T-helper 2 cell treated with Interferon-gamma antibody and Interleukin-4, amounts not matched to agents 5 μg/mL and 100 μg/mL, for 36 hours (primary cell): Measurements from ENCODE around the gene KCNQ1.

ENCODE experiments used
- DNase-seq: peaks from one replicate; pipeline ENCODE4 v3.0.0; 2021; ENCODE audit warnings: low spot score
- H3K27ac Mint-ChIP-seq: one replicate; pipeline ENCODE4 v1.8.0; 2021; ENCODE audit warnings: mild to moderate bottlenecking, mixed read lengths
- H3K27me3 Mint-ChIP-seq: one replicate; pipeline ENCODE4 v1.8.0; 2021; ENCODE audit warnings: low read depth, mixed read lengths
- H3K36me3 Mint-ChIP-seq: one replicate; pipeline ENCODE4 v1.8.0; 2021; ENCODE audit warnings: low read depth, mixed read lengths
- H3K4me1 Mint-ChIP-seq: one replicate; pipeline ENCODE4 v1.8.0; 2021; ENCODE audit warnings: low read depth, mixed read lengths
- H3K4me3 Mint-ChIP-seq: one replicate; pipeline ENCODE4 v1.8.0; 2022; ENCODE audit warnings: mild to moderate bottlenecking, moderate library complexity, mixed read lengths
- H3K9me3 Mint-ChIP-seq: one replicate; pipeline ENCODE4 v1.8.0; 2021; ENCODE audit warnings: mixed read lengths

KCNQ1 gene

DNA sequence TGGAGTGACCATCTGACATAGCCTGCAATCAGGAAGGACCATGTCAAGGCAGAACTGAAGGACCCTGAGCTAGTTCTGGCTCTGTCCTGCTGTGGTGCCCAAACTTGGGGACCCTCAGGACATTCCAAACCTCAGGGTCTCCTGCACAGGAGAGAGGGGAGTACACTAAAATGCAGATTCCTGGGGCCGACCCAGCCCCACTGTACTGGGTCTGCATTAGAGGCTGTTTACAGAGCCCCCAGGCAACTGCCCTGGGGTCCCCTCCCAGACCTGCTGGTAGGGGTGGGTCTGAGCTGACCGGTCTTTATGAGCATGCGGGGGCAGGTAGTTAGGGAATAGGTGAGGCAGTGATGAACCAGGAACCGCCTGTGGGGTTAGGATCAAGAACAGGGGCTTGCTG is 7.3 kb upstream of the KCNQ1 start:
- Mint-ChIP-seq H3K27me3 (peaks cover 8% of the 10 kb centered on the region), H3K4me1 (no peaks in the 10 kb centered on the region), H3K4me3 (no peak overlapping the region), H3K27ac (no peak overlapping the region), H3K36me3 (no peaks in the 10 kb centered on the region), H3K9me3 (no peaks in the 10 kb centered on the region)
- DNase-seq: no peak

DNA sequence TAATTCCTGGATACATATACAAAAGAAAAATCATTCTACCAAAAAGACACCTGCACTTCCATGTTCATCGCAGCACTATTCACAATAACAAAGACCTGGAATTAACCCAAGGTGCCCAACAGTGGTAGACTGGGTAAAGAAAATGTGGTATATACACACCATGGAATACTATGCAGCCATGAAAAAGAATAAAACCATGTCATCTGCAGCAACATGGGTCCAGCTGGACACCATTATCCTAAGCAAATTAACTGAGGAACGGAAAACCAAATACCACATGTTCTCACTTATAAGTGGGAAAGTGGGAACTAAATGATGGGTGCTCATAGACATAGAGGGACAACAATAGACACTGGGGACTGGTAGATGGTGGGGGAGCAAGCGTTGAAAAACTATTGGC is 5.0 kb upstream of the KCNQ1 start:
- Mint-ChIP-seq H3K27ac (no peak overlapping the region), H3K4me3 (no peak overlapping the region), H3K9me3 (no peaks in the 10 kb centered on the region), H3K27me3 (peaks cover 17% of the 10 kb centered on the region), H3K4me1 (peaks cover 1% of the 10 kb centered on the region), H3K36me3 (no peaks in the 10 kb centered on the region)
- DNase-seq: no peak

DNA sequence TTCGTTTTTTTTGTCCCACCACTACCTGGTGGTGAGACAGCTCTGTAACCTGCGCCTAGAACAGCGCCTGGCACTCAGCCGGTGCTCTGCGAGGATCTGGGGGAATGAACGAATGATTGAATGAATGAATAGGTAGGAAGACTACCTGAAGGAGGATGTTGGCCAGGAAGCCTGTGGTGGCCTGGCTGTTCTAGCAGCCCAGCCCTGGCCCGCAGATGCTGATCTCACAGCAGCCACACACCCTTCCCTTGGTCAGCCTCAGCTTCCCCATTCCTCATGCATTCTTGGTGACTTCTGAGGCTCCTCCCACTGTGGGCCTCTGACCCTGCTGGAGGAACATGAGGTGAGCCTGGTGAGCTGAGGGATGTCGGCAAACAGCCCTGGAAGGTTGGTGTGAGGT is 4.2 kb upstream of the KCNQ1 start:
- Mint-ChIP-seq H3K4me1 (peaks cover 4% of the 10 kb centered on the region), H3K9me3 (no peaks in the 10 kb centered on the region), H3K27me3 (peaks cover 22% of the 10 kb centered on the region), H3K36me3 (no peaks in the 10 kb centered on the region), H3K27ac (no peak overlapping the region), H3K4me3 (no peak overlapping the region)
- no peak for DNase-seq

DNA sequence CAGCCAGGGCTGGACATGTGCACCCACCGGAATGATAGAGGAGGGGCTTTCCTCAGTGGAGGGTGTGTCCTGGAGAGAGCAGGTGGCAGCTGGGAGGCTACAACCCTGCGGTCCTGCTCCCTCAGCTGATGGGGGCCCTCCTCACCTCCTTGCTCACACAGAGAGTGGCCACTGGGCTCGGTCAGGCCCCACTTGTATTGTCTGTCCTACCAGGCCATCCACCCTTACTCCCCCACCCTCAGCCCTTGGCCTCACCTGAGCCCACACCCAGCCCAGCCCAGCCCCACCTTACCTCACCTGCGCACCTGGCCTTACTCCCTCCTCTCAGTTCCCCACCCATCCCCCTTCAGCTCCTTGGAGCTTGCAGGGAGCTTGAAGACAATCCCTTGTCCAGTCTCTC is 3.6 kb upstream of the KCNQ1 start:
- H3K9me3 Mint-ChIP-seq: no peaks in the 10 kb centered on the region

DNA sequence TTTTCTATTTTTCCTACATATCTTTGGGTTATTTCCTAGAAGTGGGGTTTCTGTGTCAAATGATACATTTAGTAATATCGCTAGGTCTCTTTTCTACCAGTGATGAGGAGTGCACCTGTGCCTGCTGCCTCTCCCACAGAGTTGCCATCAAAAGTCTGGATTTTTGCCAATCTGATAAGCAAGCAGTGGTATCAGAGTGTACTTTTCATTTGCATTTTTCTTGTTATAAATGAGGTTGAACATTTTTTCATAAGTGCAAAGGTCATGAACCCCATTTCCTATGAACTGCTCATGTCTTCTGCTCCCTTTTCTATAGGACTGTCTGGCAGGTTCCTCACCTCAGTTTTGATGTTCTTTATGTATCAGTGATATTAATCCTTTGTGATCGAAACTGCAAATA is 2.2 kb upstream of the KCNQ1 start:
- DNase-seq: no peak
- Mint-ChIP-seq H3K9me3 (no peaks in the 10 kb centered on the region), H3K4me3 (no peak overlapping the region), H3K36me3 (no peaks in the 10 kb centered on the region), H3K27ac (no peak overlapping the region), H3K4me1 (peaks cover 12% of the 10 kb centered on the region), H3K27me3 (peaks cover 21% of the 10 kb centered on the region)

More for the DNA sequence above, 3.6 kb upstream of the KCNQ1 start:
- DNase-seq: no peak
- Mint-ChIP-seq H3K27ac (no peak overlapping the region), H3K4me3 (no peak overlapping the region), H3K36me3 (no peaks in the 10 kb centered on the region), H3K27me3 (peaks cover 22% of the 10 kb centered on the region), H3K4me1 (peaks cover 4% of the 10 kb centered on the region)

DNA sequence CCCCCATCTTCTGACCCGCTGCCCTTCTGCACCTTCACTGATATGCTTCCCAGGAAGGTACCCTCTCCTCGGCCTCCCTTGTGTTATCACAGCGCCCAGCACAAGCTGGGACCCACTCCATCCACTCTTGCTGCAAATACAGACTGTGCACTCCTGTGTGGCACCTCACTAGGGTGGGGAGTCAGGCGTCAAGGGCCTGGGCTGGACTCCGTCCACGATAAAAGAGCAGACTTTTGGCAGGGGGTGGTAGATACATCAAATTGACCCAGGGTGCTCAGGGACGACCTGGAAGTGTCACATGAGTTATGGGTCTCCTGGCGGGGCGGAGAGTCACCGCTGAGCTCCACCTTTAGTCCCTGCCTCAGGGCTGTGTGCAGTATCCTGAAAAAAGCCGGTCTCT is 1.4 kb upstream of the KCNQ1 start:
- peak overlapping the region; percentile 11 for H3K4me3 Mint-ChIP-seq
- no peak for DNase-seq
- peaks cover 17% of the 10 kb centered on the region for H3K27me3 Mint-ChIP-seq
- peaks cover 12% of the 10 kb centered on the region for H3K4me1 Mint-ChIP-seq
- no peaks in the 10 kb centered on the region for H3K9me3 Mint-ChIP-seq
- H3K27ac Mint-ChIP-seq: no peak overlapping the region
- H3K36me3 Mint-ChIP-seq: no peaks in the 10 kb centered on the region

DNA sequence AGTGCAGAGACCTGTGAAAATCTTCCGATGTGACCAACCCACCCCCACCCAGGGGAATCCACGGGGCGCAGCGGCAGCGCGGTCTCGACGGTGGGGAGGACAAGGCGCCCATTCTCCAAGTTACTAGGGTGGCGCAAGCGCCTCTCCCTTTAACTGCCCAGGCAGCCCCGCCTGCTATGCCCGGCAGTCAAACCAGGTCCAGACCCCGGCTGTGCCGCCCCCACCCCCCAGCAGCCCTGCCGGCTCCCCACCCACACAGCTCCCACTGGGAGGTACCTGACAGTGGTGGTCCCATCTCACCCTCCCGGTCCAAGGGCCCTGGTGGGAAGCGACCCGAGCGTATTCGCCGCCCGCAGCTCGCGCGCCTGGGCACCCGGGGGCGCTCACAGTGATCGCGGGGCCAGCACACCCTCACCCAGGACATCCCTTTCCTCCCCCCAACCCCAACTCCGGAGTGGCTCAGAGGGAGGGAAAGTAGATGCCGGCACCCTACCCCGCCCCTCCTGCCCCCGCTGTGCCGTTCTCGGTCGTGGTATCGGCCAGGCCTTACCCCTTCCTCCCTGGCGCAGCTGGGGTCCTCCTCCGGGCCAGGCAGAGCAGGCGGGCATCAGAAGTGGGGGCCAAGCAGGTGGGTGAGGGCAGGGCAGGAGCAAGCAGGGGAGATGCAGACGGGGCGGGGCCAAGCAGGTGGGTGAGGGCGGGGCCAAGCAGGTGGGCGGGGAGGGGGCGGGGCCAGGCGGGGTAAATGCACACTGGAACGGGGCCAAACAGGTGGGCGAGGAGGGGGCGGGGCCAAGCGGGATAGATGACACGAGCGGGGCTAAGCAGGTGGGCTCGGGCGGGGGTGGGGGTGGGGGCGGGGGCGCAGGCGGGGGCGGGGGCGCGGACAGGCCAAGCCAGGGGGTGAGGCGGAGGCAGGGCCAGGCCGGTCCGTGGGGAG is 657 bp upstream of the KCNQ1 start, which contains the start of gene TRPM5:
Gene TRPM5 (minus strand): TSS at position 634 of the 940 bp plus-strand sequence. CDS start 21,478 bp downstream, outside the sequence.
- no peaks in the 10 kb centered on the region for H3K9me3 Mint-ChIP-seq
- peaks cover 12% of the 10 kb centered on the region for H3K4me1 Mint-ChIP-seq
- no peaks in the 10 kb centered on the region for H3K36me3 Mint-ChIP-seq
- DNase-seq: no peak
- H3K27ac Mint-ChIP-seq: no peak within 1 kb of the TSS
- H3K27me3 Mint-ChIP-seq: peaks cover 14% of the 10 kb centered on the region
- H3K4me3 Mint-ChIP-seq: peak within 1 kb of the TSS; percentile 88

DNA sequence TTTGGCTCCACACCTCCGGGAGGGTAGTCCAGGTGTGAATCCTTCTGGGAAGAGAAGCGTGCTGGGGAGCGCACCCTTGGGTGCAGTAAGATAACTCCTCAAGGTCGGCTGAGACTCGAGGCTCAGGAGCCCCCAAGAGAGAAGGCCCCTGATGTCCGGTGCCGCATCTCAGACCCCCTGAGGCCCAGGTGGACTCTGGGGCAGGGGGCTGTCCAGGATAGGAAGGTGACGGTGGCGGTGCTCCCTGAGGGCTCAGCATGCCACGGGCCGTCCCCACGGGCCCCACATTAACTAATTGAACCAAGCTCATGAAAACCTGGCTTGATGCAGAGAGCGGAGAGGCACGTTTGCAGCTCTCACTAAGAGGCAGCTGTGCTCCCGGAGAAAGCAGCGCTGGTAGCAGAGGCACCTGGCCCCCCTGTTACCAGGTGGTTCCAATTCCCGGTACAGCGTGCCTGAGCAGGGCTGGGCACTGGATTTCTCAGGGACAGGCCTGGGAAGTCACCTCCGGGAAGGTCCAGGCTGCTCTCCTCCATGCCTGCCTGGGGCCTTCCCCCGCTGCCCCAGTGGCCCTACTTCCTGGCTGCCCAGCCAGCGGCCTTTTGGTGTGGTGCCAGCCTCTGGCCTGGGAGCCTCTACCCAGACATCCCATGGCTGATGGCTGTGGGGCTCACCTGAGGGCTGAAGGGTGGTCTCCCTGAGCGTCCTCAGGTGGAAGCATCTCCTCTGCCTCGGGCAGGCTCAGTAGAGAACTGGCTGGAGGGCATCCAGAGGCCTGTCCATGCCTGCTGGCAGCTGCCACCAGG is 1.1 kb downstream of the KCNQ1 start:
- DNase-seq: no peak
- H3K9me3 Mint-ChIP-seq: no peaks in the 10 kb centered on the region
- H3K27me3 Mint-ChIP-seq: peaks cover 14% of the 10 kb centered on the region
- peaks cover 12% of the 10 kb centered on the region for H3K4me1 Mint-ChIP-seq
- H3K36me3 Mint-ChIP-seq: no peaks in the 10 kb centered on the region
- peak overlapping the region; percentile 88 for H3K4me3 Mint-ChIP-seq
- no peak overlapping the region for H3K27ac Mint-ChIP-seq

DNA sequence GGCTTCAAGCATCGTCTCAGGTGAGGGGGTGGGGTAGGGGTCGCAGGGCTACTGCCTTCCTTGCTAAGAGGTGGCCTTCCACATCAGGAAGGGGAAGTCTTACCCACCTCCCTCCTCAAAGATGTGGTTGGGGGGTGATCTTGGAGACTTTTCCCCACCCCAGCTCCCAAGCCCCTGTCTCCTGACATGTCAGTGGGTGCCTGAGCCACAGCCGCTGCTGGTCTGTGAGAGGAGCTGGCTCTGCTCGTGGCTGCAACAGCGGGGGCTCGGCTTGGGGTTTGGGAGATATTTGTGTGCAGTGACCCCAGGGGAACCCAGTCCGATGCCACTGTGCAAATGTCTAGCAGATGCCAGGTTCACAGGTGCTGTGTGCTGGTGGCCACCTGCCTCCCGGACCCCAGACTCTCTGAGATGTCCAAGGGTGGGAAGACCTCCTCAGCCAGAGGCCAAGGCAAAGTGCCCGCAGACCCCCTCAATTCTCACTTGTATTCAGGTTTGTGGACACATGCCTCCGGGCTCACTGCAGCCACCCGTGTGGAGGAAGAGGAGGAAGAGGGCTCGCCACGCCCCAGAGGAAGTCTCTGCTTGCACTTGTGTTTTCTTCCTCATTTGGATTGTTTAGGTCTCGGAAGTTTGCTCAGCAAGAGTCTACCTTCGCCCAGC is 1.9 kb downstream of the KCNQ1 start:
- Mint-ChIP-seq H3K4me3 (peak overlapping the region; percentile 88), H3K4me1 (peaks cover 12% of the 10 kb centered on the region), H3K27ac (peak overlapping the region; percentile 36), H3K27me3 (peaks cover 14% of the 10 kb centered on the region), H3K36me3 (no peaks in the 10 kb centered on the region), H3K9me3 (no peaks in the 10 kb centered on the region)
- no peak for DNase-seq

DNA sequence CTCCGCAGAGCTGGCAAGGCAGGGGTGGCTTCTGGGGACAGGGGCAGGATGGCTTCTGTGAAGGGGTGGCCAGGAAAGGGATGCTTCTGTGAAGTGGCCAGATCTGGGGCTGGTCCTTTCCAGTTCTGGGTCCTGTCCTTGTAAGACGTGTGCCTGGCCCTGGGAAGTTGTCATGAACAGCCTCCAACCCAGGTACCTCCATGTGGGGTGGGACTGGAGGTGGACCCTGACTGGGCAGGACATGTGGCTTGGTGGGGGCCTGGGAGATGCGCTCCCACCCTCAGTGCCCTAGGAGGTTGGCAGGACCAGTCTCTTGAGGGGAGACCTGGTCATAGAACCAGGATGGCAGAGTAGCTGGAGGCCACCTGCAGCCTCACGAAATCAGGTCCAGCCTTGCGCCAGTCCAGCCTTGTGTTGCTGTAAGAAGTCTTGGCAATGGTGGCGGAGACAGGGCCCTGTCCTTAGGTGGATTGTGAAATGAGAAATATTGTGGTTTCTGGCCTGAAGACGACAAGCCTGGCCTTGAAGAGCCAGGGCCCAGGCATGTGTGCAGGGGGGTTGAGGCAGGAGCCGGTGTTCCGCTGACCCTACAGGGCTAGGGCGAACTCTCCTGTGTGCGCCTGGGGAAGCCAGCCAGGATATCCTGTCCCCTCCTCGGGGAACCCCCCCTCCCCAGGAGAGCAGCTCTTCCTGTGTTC is 2.6 kb downstream of the KCNQ1 start:
- no peaks in the 10 kb centered on the region for H3K9me3 Mint-ChIP-seq
- H3K4me3 Mint-ChIP-seq: peak overlapping the region; percentile 88
- peaks cover 12% of the 10 kb centered on the region for H3K4me1 Mint-ChIP-seq
- peak overlapping the region; percentile 36 for H3K27ac Mint-ChIP-seq
- DNase-seq: no peak
- peaks cover 14% of the 10 kb centered on the region for H3K27me3 Mint-ChIP-seq
- no peaks in the 10 kb centered on the region for H3K36me3 Mint-ChIP-seq

DNA sequence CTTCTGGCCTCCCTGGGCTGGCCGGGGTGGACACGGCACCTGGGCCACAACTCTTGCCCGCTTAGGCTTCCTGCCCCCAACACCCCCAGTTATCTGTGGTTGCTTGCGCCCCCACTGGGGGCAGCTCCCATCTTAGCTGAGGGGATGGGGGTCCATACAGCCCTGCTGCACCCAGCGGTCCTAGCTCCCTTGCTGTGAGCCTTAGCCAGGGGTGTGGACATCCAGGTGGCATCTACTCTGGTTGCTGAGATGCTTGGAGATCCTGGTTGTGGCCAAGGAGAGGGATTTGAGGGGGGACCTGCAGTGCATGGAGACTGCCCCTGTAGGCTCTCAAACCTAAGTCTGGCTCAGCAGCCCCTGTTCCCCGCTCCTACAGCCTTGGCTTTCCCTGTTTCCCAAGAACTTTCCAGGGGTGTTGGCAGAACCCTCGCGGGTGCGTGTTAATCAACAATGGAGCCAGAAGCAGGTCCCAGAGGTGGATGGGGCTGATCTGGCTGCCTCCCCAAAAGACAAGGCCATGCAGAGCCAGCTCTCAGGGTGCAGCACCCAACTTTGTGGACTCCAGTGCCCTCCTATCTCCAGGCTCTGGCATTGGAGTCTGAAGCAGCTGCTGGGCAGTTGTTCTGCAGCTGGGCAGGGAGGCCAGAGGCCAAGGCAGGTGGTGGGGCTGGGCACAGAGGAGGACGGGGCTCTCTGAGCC is 3.3 kb downstream of the KCNQ1 start:
- Mint-ChIP-seq H3K9me3 (no peaks in the 10 kb centered on the region), H3K27me3 (peaks cover 11% of the 10 kb centered on the region)

DNA sequence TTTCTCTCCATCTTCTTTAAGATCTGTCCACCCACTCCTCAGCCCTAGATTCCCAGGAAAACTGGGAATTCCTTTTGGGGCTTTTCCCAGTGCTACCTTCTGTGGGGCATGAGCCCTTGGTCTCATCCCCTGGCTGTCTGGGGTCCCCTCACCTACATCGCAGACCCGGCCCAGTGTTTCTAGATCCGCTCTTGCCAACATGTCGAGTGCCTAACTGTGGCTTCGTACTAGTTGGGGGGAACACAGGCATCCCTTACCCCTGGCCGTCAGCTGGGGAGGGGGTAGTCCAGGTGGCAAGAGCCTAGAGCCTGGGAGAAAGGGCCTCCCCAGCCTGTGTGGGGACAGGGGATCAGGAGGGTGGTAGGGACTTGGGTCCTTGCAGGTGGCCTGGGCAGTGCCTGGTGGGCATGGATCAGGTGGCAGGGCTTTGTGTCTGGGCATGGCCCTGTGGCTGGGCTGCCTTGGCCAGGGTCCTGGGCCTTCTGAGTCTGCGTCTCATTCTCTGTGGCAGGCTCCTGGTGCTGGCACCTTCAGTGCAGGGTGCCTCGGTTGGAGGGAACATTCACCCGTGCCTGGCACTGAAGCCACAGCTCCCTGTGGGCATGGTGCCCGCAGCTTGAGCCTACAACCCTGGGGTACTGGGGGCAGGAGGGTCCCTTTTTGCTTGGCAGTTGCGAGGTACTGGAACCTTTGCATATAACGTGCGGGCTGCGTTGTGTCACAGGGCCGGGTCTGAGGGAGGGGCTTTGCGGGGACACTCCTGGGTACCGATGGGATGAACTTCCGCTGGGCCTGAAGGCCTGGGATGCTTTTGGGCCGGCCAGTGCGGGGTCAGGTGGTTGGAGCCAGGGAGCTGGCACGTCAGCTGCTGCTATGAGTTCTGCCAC is 4.1 kb downstream of the KCNQ1 start:
- H3K4me1 Mint-ChIP-seq: peaks cover 11% of the 10 kb centered on the region
- H3K4me3 Mint-ChIP-seq: no peak overlapping the region
- H3K27me3 Mint-ChIP-seq: peaks cover 5% of the 10 kb centered on the region
- H3K9me3 Mint-ChIP-seq: no peaks in the 10 kb centered on the region
- DNase-seq: no peak
- no peaks in the 10 kb centered on the region for H3K36me3 Mint-ChIP-seq
- no peak overlapping the region for H3K27ac Mint-ChIP-seq

More for the DNA sequence above, 3.3 kb downstream of the KCNQ1 start:
- H3K36me3 Mint-ChIP-seq: no peaks in the 10 kb centered on the region
- H3K4me3 Mint-ChIP-seq: peak overlapping the region; percentile 88
- H3K27ac Mint-ChIP-seq: no peak overlapping the region
- H3K4me1 Mint-ChIP-seq: peaks cover 12% of the 10 kb centered on the region
- no peak for DNase-seq
